IPS-NIHi7 (cell line): Measurements from ENCODE around the gene ABO.
"Not testable (repeated sequence)": the region's sequence is repeated elsewhere in the genome, so short reads cannot be mapped to it uniquely, and the experiment has no call there.

Experiments
- DNase-seq: peaks from one replicate; pipeline ENCODE4 v3.0.0; 2012; ENCODE audit warnings: mixed read lengths; ENCODE audit errors: extremely low spot score

The ABO gene

DNA sequence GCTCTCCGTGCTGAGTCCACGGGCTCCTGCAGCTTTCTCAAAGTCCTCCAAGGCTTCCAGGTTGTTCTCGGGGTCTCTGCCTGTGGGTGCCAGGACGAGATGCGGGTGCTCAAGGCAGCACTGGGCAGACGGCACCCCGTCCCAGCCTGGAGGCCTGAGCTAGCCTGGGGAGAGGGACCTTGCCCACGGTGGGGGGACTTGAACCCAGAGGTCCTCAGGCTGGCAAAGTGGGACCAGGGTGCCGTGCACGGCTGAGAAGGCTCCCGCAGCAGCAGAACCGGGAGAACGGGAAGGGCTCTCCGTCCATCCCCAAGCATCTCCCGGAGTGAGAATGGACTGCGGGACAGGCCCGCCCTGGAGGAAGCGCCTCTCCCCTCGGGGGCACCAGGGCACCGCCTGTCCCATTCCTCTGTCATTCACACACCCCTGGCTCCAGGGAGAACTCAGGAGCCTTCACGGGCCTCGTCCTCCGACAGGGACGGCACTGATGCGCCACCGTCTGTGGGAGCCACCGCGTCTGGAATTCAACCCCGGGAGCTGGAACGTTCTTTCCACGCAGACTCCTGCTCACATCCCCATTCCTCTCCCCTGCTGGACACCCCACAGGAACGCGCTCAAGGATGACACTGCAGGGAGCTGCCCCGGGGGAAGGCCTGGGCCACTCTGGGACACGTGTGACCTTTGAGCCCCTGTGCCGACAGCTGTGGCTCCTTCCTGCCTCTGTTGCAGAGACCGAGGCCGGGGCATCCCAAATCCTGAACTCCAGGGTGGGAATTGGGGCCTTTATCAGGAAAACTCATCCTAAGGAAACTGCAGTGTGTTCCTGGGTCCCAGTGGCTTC, 49.6 kb downstream of the ABO start:
- DNase-seq: no peak

DNA sequence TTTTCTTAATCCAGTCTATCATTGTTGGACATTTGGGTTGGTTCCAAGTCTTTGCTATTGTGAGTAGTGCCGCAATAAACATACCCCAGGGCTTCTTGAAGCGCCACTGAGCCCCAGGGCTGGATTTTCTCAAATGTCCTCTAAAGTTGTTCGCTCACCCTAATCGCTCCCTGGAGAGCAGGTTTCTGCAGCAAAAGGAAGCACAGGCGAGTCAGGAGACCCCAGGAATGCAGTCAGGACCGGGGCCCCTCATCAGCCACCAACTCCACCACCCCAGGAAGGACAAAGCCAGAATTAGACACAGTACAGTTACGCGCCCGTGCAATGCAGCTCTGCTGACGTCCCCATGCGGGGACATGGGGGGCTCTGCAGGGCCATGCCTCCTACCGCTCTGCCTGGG, 50.2 kb downstream of the ABO start:
- DNase-seq: no peak

DNA sequence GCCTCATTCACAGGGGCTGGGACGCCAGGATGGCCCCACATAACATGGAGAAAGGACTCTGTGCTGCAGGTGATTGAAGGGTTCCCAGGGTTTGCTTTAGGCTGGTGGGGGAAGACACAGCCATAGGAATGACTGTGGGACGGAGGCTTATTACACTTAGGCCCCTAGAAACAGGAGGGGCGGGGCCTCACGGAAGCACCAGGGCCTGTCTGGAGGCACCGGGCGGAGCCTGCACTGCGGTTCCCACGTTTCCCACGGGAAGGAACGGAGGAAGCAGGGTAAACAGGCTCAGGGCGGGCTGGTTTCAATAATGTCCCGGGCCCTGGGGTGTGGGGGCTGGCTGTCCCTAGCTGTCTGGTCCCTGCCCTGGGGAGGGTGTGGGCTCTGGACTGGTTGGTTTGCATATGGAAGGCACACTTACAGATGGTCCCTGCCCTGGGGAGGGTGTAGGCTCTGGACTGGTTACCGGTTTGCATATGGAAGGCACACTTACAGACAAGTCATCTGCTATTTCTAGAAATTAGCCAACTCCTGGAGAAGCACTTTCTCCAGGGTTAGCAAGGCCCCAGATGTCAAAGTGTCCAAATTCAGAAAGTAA, 51.7 kb downstream of the ABO start:
- DNase-seq: not testable (repeated sequence)

DNA sequence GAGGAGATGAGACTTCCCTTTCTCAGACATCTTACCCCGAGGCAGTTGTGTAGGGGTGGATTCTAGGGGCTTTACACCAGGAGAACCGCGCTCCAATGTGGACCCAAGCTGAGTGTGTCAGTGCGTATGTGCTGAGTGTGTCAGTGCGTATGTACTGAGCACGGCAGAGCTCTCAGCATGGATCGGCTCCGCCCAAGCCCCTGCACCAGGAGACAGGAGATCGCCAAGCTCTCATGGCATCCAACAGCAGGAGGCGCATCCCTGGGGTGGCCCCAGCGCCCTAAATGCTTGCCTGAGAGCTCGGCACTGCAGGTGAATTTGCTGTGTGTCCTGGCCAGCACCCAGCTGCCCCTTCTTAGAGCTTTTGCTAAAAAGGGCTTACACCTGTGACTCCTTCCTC, 53.0 kb downstream of the ABO start:
- not testable (repeated sequence) for DNase-seq

DNA sequence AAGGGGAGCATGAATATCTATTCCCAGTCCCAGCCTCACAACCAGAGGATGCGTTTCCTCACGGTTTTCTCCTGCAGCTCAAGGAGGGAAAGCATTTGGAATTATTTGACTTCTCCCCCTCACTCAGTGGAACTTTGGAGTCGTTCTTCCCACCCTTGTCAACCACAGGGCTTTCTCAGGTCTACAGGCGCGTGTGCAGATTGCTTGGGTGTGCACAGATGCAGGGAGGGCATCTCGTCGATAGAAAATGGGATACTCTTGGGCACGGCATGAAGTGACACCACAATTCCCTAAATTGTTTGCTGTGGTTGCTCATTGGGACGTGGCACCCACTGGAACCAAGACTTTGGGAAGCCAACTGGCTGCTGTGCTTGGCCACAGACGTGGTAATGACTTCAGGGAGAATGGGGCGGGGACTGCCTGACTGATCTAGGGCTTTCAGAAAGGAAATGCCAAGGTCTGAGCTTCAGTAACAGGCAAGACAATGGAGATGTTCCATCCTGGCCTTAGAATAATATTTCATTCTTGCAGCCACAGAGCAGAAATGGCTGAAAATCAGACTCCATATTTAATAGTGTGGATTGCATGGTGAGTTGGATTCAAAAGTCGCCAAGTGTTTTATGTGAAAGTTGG, 53.7 kb downstream of the ABO start:
- DNase-seq: no peak

GRCh38 chr9:133218049-133218975, 56.7 kb downstream of the ABO start:
- DNase-seq: not testable (repeated sequence)

DNA sequence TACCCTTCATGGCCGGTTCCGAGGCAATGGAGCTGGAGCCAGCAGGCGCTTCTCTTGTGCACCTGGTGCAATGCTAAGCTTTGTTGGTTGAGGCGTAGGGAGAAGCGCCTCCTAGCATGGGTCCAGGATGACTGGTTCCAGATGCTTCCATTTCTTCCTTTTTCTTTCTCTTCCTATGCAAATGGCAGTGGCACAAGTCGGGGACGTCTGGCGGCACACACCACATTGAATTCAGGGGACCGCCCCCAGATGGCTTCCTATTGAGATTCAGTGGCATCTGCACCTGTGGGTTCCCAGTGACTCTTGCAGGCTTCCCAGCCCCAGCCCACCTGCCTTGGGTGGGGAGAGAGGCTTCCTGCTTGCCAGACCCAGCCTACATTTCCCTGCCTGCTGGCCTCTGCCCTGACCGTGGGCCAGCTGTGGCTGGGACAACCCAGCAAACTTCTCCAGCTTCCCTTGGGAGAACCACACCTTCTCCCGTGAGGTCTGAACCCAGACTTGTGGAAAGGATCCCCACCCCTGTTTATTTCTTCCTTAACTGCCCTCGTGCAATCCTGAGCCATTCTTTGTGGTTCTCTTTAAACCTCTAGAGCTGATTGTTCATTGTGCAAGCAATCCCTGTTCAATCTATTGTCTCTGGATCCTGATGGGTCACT, 57.5 kb downstream of the ABO start:
- not testable (repeated sequence) for DNase-seq

DNA sequence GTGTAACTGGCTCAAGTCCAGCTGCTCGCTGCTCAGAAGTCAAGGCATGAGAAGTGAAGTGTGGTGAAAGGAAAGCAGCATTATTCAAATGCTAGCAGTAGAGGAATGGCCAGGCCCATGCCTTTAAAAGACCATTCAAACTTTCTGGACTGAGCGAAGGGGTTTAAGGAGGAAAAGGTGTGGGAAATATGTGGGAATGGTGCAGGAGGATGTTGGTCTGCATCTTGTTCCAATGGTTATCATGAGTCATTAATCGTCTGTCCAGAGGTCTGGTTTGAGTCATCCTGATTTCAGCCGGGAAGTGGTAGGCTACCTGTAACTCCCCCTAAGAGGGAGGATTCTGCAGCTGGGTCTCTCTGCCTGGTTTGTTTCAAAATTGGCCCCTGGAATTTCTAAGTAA, 60.7 kb downstream of the ABO start:
- not testable (repeated sequence) for DNase-seq

GRCh38 chr9:133210609-133211008, 64.4 kb downstream of the ABO start:
- DNase-seq: no peak

DNA sequence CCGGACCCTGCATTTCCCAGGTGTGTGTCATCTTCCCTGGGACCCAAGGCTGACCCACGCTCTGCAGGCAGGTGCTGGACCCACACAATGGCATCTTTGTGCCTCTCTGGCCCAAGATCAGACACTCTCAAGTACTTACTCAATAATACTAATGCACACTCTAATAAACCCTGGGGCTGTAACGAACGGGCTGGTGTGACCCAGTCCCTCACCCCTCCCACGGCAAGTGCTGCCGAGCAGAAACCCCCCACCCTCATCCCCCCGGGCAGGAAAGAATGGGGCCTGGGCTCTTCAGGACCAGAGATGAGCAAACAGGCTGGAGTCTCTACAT, 64.8 kb downstream of the ABO start:
- DNase-seq: no peak

GRCh38 chr9:133209327-133210201, 65.4 kb downstream of the ABO start:
- DNase-seq: not testable (repeated sequence)

GRCh38 chr9:133208880-133209300, 66.1 kb downstream of the ABO start, which contains the start of gene OBP2B:
Gene OBP2B (minus strand): TSS chr9:133209250. CDS start chr9:133209199, 51 bp downstream.
- not testable (repeated sequence) for DNase-seq

DNA sequence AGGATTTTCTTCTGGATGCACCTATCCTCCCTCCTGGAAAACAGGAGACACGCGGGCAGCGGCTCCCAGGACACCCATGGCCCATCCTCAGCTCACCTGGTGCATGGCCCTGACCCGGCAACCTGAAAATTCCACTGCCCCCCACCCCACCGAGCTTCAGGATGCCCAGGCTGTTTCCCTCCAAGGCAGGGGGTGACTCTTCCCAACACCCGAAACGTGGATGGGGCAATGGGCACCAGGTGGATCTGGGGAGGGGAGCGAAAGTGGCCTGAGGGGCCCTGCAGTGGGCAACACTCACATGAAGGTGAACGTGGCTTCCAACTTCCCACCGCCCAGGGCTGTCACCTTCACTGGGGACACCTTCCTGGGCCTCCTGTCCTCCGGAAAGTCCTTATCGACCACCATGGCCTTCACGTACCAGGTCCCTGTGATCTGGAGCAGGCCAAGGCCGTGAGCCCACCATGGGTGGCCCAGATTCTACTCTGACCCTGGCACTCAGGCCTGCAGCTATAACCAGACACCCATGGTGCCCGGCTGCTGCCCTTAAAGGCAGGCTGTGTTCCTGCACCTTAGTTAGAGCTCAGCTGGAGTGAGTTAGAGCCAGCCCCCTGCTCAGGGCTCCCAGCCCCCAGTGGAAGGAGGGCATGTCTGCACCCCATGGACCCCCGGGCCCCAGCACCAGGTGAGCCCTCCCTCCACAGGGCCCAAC, 66.7 kb downstream of the ABO start:
- not testable (repeated sequence) for DNase-seq

DNA sequence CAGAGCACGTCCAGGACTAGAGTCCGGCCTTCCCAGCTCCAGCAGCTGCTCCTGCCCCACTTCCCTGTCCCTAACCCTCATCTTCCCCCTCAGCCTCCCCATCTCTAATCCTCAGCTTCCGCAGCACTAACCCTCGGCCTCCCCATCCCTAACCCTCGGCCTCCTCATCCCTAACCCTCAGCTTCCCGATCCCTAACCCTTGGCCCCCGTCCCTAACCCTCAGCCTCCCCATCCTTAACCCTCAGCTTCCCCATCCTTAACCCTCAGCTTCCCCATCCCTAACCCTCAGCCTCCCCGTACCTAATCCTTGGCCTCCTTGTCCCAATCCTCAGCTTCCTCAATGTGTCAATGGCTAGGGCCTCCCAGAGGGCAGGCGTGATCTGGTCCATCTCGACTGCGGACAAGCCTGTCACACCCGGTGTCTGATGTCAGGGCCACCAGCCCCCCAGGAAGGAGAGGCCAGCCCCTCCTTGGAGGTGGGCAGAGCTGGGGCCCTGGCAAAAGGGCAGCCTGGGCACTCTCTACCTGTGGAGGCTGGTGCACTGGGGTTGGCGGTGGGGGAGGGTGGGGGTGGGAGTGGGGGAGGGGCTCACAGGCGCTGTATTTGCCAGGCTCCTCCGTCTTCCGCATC, 67.3 kb downstream of the ABO start:
- DNase-seq: no peak

GRCh38 chr9:133207021-133207531, 67.9 kb downstream of the ABO start:
- DNase-seq: no peak

DNA sequence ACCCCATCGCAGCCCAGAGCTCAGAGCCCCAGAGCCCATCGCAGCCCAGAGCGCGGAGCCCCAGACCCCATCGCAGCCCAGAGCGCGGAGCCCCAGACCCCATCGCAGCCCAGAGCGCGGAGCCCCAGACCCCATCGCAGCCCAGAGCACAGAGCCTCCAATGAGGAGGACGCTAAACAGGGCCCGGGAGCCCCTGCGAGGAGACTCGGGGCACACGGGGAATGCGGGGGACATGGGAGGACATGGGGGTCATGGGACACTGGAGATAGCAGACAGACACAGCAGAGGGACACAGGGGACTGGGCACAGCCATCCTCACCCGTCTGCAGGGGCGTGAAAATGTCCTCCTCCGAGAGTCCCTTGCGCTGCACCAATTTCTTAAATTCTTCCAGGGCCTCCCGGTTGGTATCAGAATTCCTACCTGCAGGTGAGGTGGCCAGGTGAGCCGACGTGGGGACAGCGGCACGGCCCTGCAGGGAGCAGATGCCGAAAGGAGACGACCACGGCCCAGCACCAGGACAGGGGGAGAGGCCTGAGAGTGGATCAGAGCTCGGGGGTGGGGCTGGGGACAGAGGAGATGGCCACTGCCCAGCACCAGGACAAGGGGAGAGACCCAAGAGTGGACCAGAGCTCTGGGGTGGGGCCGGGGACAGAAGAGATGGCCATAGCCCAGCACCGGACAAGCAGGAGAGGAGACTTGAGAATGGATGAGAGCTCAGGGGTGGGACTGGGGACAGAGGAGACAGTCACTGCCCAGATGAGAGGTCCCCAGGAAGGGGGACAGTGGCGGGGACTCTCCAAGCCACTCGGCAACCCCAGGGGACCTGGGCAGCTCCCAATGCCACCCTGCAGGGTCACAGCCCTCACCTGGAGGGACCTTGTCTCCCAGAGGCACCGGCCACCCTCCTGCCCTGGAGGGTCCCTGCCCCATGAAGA, 68.7 kb downstream of the ABO start:
- no peak for DNase-seq

DNA sequence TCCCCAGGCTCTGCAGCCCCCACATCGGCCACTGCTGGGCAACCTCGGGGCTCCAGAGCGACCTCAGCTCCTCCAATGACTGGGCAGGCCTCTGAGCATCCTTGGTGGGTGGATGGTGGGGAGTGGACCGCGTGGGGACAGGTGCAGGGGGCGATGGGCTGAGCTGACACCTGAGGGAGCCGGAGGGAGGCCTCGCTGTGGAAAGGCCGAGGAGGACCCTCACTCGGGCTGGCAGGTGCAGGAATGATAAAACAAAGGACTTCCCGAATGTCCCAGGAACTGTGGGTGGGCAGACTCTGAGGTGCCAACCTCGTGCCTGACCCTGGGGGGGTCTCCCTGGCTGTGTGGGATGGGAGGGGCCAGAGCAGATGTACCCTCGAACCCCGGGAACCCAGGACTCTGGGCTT, 69.5 kb downstream of the ABO start:
- not testable (repeated sequence) for DNase-seq
